NCI-H524 treated with DMSO at 0.1 percent for 48 hours (cell line): ENCODE measurements around the gene C1orf198.

Source experiments
- DNase-seq: peaks from one replicate; lab custom pipeline; 2025; lab: John Stamatoyannopoulos, UW

C1orf198 gene

GRCh38 chr1:230833511-230833910 lies 34.8 kb downstream of the C1orf198 start:
- peak; percentile 94 for DNase-seq

- no peak for DNase-seq
Measured at GRCh38 chr1:230832476-230832875, 35.8 kb downstream of the C1orf198 start.

GRCh38 chr1:230831771-230832170 lies 36.5 kb downstream of the C1orf198 start:
- no peak for DNase-seq

GRCh38 chr1:230828421-230828820 lies 39.9 kb downstream of the C1orf198 start:
- DNase-seq = no peak

- no peak for DNase-seq
Measured at GRCh38 chr1:230827801-230828200, 40.5 kb downstream of the C1orf198 start.

GRCh38 chr1:230827081-230827681 lies 41.1 kb downstream of the C1orf198 start:
- DNase-seq = peak; percentile 1

- DNase-seq = no peak
Measured at GRCh38 chr1:230826166-230826875, 42.0 kb downstream of the C1orf198 start.

- DNase-seq = no peak
Measured at GRCh38 chr1:230825761-230826160, 42.6 kb downstream of the C1orf198 start.

- DNase-seq = no peak
Measured at GRCh38 chr1:230824919-230825721, 43.2 kb downstream of the C1orf198 start.

- no peak for DNase-seq
Measured at GRCh38 chr1:230824551-230824918, 43.8 kb downstream of the C1orf198 start.

GRCh38 chr1:230823931-230824381 lies 44.4 kb downstream of the C1orf198 start:
- DNase-seq = no peak

GRCh38 chr1:230823426-230823825 lies 44.9 kb downstream of the C1orf198 start:
- no peak for DNase-seq

- no peak for DNase-seq
Measured at GRCh38 chr1:230822092-230822581, 46.2 kb downstream of the C1orf198 start.

GRCh38 chr1:230821346-230821745 lies 47.0 kb downstream of the C1orf198 start:
- DNase-seq = no peak

GRCh38 chr1:230820568-230820967 lies 47.8 kb downstream of the C1orf198 start:
- DNase-seq = no peak

- no peak for DNase-seq
Measured at GRCh38 chr1:230819976-230820375, 48.3 kb downstream of the C1orf198 start.

GRCh38 chr1:230818901-230819300 lies 49.4 kb downstream of the C1orf198 start:
- no peak for DNase-seq

GRCh38 chr1:230818367-230818766 lies 50.0 kb downstream of the C1orf198 start:
- DNase-seq = no peak

GRCh38 chr1:230816018-230816417 lies 52.3 kb downstream of the C1orf198 start:
- DNase-seq = no peak

- no peak for DNase-seq
Measured at GRCh38 chr1:230814949-230815692, 53.2 kb downstream of the C1orf198 start.

GRCh38 chr1:230812568-230812967 lies 55.8 kb downstream of the C1orf198 start:
- DNase-seq = no peak
